ENCODE results near the gene MYO5A. TPM values are rescaled to one million over a fixed set of nuclear protein-coding genes. Genes with fewer than 3 reads are reported as not detected.

Gene MYO5A
- total RNA-seq, 1 experiment from 2014 or later: 9.9 TPM

- H3K27me3 Mint-ChIP-seq (ENCODE audit: insufficient read depth, unreplicated experiment): no peaks in the 10 kb centered on the region
- no peak overlapping the region for H3K4me3 ChIP-seq (ENCODE audit: low read depth, low read length)
- H3K9me3 Mint-ChIP-seq (ENCODE audit: unreplicated experiment): no peaks in the 10 kb centered on the region
- CTCF ChIA-PET: no interaction called here
- POLR2A ChIA-PET: no interaction called here
- no peak for DNase-seq
- no peaks in the 10 kb centered on the region; the same call in 1 of the 2 replicates for H3K9me3 ChIP-seq
- no peaks in the 10 kb centered on the region for H3K4me1 Mint-ChIP-seq (ENCODE audit: low read depth, unreplicated experiment)
- no peaks in the 10 kb centered on the region for H3K36me3 Mint-ChIP-seq (ENCODE audit: insufficient read depth, unreplicated experiment)
- intact Hi-C loops (cut with micrococcal nuclease; ENCODE audit: unreplicated experiment): no loop called here
- H3K4me1 ChIP-seq: no peaks in the 10 kb centered on the region
- no peak overlapping the region for H3K27ac Mint-ChIP-seq (ENCODE audit: unreplicated experiment)
- H3K4me3 Mint-ChIP-seq (ENCODE audit: unreplicated experiment): no peak overlapping the region
- TF ChIP-seq CTCF (IDR thresholded peaks at IDR 0.05; ENCODE audit: insufficient read depth in 1 of 2, low read depth in 1 of 2, low read length in 1 of 2, severe bottlenecking in 1 of 2, unreplicated experiment in 1 of 2): no peak
- no TSS peak for BruUV-seq (replicated peaks)
- H3K27me3 ChIP-seq (replicated peaks; ENCODE audit: control insufficient read depth, insufficient read depth, low read length): no peaks in the 10 kb centered on the region
- H3K36me3 ChIP-seq (ENCODE audit: control insufficient read depth, insufficient read depth, low read length): no peaks in the 10 kb centered on the region
Measured at GRCh38 chr15:52422001-52422400, 106.7 kb downstream of the MYO5A start.

- H3K27me3 ChIP-seq (replicated peaks; ENCODE audit: control insufficient read depth, insufficient read depth, low read length): no peaks in the 10 kb centered on the region
- ChIA-PET CTCF (no interaction called here), POLR2A (no interaction called here)
- Mint-ChIP-seq H3K27ac (ENCODE audit: unreplicated experiment) (no peak overlapping the region), H3K9me3 (ENCODE audit: unreplicated experiment) (no peaks in the 10 kb centered on the region), H3K36me3 (ENCODE audit: insufficient read depth, unreplicated experiment) (no peaks in the 10 kb centered on the region), H3K4me1 (ENCODE audit: low read depth, unreplicated experiment) (no peaks in the 10 kb centered on the region), H3K27me3 (ENCODE audit: insufficient read depth, unreplicated experiment) (no peaks in the 10 kb centered on the region), H3K4me3 (ENCODE audit: unreplicated experiment) (no peak overlapping the region)
- intact Hi-C loops (cut with micrococcal nuclease; ENCODE audit: unreplicated experiment): no loop called here
- no peaks in the 10 kb centered on the region for H3K36me3 ChIP-seq (ENCODE audit: control insufficient read depth, insufficient read depth, low read length)
- BruUV-seq (replicated peaks): no TSS peak
- H3K9me3 ChIP-seq: no peaks in the 10 kb centered on the region; the same call in 1 of the 2 replicates
- no peak for TF ChIP-seq CTCF (IDR thresholded peaks at IDR 0.05; ENCODE audit: insufficient read depth in 1 of 2, low read depth in 1 of 2, low read length in 1 of 2, severe bottlenecking in 1 of 2, unreplicated experiment in 1 of 2)
- DNase-seq: no peak
- H3K4me3 ChIP-seq (ENCODE audit: low read depth, low read length): no peak overlapping the region
- H3K4me1 ChIP-seq: no peaks in the 10 kb centered on the region
Measured at GRCh38 chr15:52421029-52421428, 107.7 kb downstream of the MYO5A start.

GRCh38 chr15:52419494-52419893, 109.2 kb downstream of the MYO5A start:
- no TSS peak for BruUV-seq (replicated peaks)
- no peak for DNase-seq
- ChIA-PET CTCF (no interaction called here), POLR2A (no interaction called here)
- Mint-ChIP-seq H3K4me1 (ENCODE audit: low read depth, unreplicated experiment) (no peaks in the 10 kb centered on the region), H3K9me3 (ENCODE audit: unreplicated experiment) (no peaks in the 10 kb centered on the region), H3K27ac (ENCODE audit: unreplicated experiment) (no peak overlapping the region), H3K4me3 (ENCODE audit: unreplicated experiment) (no peak overlapping the region), H3K36me3 (ENCODE audit: insufficient read depth, unreplicated experiment) (no peaks in the 10 kb centered on the region), H3K27me3 (ENCODE audit: insufficient read depth, unreplicated experiment) (no peaks in the 10 kb centered on the region)
- Histone ChIP-seq H3K4me3 (ENCODE audit: low read depth, low read length) (no peak overlapping the region), H3K9me3 (no peaks in the 10 kb centered on the region; the same call in 1 of the 2 replicates), H3K27me3 (replicated peaks; ENCODE audit: control insufficient read depth, insufficient read depth, low read length) (no peaks in the 10 kb centered on the region), H3K4me1 (no peaks in the 10 kb centered on the region), H3K36me3 (ENCODE audit: control insufficient read depth, insufficient read depth, low read length) (no peaks in the 10 kb centered on the region)
- no peak for TF ChIP-seq CTCF (IDR thresholded peaks at IDR 0.05; ENCODE audit: insufficient read depth in 1 of 2, low read depth in 1 of 2, low read length in 1 of 2, severe bottlenecking in 1 of 2, unreplicated experiment in 1 of 2)
- intact Hi-C loops (cut with micrococcal nuclease; ENCODE audit: unreplicated experiment): no loop called here
